Activated naive CD4-positive, alpha-beta T cell treated with anti-CD3 and anti-CD28 coated beads, Interleukin-2, amount 50 U/mL, for 16 hours (primary cell): ENCODE measurements around the gene RPL10A.
A peak's percentile ranks its signal among the peaks of the same experiment; 100 is the strongest.

Source experiments
- DNase-seq: peaks from one replicate; pipeline ENCODE4 v3.0.0-alpha.2; 2020

Gene RPL10A

GRCh38 chr6:35493307-35493983, 25.2 kb downstream of the RPL10A start:
- no peak for DNase-seq

- no peak for DNase-seq
These were observed 26.0 kb downstream of the RPL10A start for GRCh38 chr6:35494161-35494563.

GRCh38 chr6:35495258-35496035, 27.2 kb downstream of the RPL10A start:
- DNase-seq = no peak

GRCh38 chr6:35496036-35496840, 28.0 kb downstream of the RPL10A start:
- no peak for DNase-seq

GRCh38 chr6:35496841-35497570, 28.8 kb downstream of the RPL10A start, which contains the start of gene TEAD3:
TSS of gene TEAD3 (minus strand) at chr6:35497079.
- peak; percentile 59 for DNase-seq

GRCh38 chr6:35497571-35498421, 29.6 kb downstream of the RPL10A start:
- peak; percentile 62 for DNase-seq

GRCh38 chr6:35498422-35499067, 30.3 kb downstream of the RPL10A start:
- no peak for DNase-seq

- DNase-seq = no peak
These were observed 31.2 kb downstream of the RPL10A start for GRCh38 chr6:35499372-35499771.

- DNase-seq = no peak
These were observed 32.6 kb downstream of the RPL10A start for GRCh38 chr6:35500782-35501181.

- no peak for DNase-seq
These were observed 33.6 kb downstream of the RPL10A start for GRCh38 chr6:35501784-35502183.

- DNase-seq = no peak
These were observed 35.3 kb downstream of the RPL10A start for GRCh38 chr6:35503534-35503933.

- no peak for DNase-seq
These were observed 37.8 kb downstream of the RPL10A start for GRCh38 chr6:35505999-35506412.

- no peak for DNase-seq
These were observed 38.3 kb downstream of the RPL10A start for GRCh38 chr6:35506536-35506935.

- no peak for DNase-seq
These were observed 39.0 kb downstream of the RPL10A start for GRCh38 chr6:35507221-35507620.

GRCh38 chr6:35508027-35508426, 39.8 kb downstream of the RPL10A start:
- no peak for DNase-seq

GRCh38 chr6:35508542-35508941, 40.3 kb downstream of the RPL10A start:
- no peak for DNase-seq

GRCh38 chr6:35510916-35511561, 42.8 kb downstream of the RPL10A start:
- DNase-seq = no peak

- no peak for DNase-seq
These were observed 43.4 kb downstream of the RPL10A start for GRCh38 chr6:35511562-35511941.

GRCh38 chr6:35512006-35512405, 43.8 kb downstream of the RPL10A start:
- no peak for DNase-seq

GRCh38 chr6:35512740-35513139, 44.5 kb downstream of the RPL10A start, which contains the start of gene TULP1:
TSS of gene TULP1 (minus strand) at chr6:35512896. CDS start at chr6:35512858, 38 bp downstream.
- no peak for DNase-seq

- DNase-seq = no peak
These were observed 46.4 kb downstream of the RPL10A start for GRCh38 chr6:35514587-35514986.
